ENCODE results near the gene PTCH1. TPM values are rescaled to one million over a fixed set of nuclear protein-coding genes. Genes with fewer than 3 reads are reported as not detected.

Gene PTCH1
- total and polyA plus RNA-seq, 7 experiments from 2014 or later: 5.7 to 28.9 (median 21.2) TPM

DNA sequence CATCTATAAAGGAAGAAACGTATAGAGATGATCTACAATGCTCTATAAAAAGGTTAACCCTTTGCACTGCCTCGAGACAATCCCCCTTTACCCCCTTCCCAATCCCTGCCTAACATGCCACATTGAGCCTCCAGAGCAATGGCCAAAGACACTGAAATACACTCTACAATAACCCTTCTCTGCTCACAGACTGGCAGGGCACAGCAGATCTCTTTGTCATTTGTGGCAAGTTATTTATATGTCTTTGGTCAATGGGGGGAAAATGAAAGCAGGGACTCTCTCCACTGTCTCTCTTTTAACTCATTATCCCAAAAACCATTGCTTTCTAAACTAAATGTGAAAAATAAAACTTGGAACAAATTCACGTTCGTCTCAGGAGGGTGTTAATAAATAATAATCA lies 51.7 kb downstream of the PTCH1 start:
- no peak overlapping the region for H3K27ac ChIP-seq (ENCODE audit: low read depth, low read length)
- ChIA-PET POLR2A (no interaction called here), CTCF (no interaction called here)
- Mint-ChIP-seq H3K27ac (no peak overlapping the region), H3K36me3 (peaks cover 10 to 41% (median 33%) of the 10 kb centered on the region in 5 donors), H3K4me1 (peaks cover 22 to 50% (median 40%) of the 10 kb centered on the region in 7 donors), H3K9me3 (peaks cover 0 to 2% (median 0%) of the 10 kb centered on the region in 11 donors), H3K4me3 (no peak overlapping the region), H3K27me3 (peaks cover 0 to 43% (median 0%) of the 10 kb centered on the region in 5 donors)
- H3K36me3 ChIP-seq (ENCODE audit: control insufficient read depth in 2 of 3, insufficient read depth in 3 of 3, low read length in 3 of 3): peaks cover 0 to 15% (median 12%) of the 10 kb centered on the region in 3 experiments
- no peaks in the 10 kb centered on the region for H3K9me3 ChIP-seq (ENCODE audit: control insufficient read depth in 2 of 3, low read length in 3 of 3)
- no peaks in the 10 kb centered on the region for H3K27me3 ChIP-seq (ENCODE audit: control insufficient read depth in 2 of 2, insufficient read depth in 2 of 2, low read length in 2 of 2)
- intact Hi-C loops (cut with micrococcal nuclease): no loop called here
- DNase-seq (no peak), ATAC-seq (no peak)
- H3K4me3 ChIP-seq (ENCODE audit: low read length): no peak overlapping the region
- peaks cover 24 to 26% of the 10 kb centered on the region in 2 donors for H3K4me1 ChIP-seq (ENCODE audit: control insufficient read depth in 2 of 2, insufficient read depth in 2 of 2, low read length in 2 of 2)

DNA sequence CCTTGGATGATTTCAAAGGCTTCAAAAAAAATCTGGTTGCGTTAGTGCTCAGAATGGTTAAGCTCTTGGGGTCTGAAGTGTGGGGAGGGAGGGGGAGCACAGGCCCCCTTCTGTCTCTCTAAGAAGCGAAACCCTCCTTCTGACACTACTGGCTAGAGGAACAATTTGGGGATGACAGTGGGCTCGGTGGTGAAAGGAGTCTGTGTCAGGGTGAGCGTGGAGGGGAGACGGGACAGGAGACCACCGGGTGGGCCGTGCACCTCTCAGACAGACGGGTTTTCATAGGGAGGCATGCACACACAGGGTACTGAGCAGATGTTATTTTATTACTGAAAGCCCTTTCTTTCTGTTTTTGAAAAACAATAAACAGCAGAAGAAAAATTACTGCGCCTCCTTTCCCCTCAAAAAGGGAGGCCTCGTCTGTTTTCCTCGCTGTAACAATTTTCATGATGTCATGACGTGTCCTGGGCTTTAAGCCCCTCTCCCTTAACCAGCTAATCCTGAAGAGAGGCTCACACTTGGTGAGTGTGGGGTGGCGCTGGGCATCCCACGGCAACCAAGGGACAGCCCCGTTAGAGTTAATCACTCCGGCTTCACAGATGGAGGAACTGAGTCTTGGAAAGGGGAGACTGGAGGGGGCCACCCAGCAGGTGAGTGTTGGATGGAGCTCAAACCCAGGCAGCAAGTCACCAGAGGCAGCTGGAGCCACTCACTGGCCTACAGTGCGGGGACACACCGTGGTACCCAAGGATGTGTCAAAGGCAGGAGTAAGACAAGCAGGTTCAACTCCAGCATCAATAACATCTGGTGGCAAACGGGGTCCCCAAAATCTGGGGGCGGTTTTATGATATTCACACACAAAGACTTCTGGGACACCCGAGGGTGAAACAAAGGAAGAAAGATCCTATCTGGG lies 53.4 kb downstream of the PTCH1 start:
- peak in 1 of 9 donors; percentile 7 for DNase-seq
- Histone ChIP-seq H3K36me3 (ENCODE audit: control insufficient read depth in 2 of 3, insufficient read depth in 3 of 3, low read length in 3 of 3) (peaks cover 0 to 18% (median 5%) of the 10 kb centered on the region in 3 experiments), H3K4me3 (ENCODE audit: low read length) (peak overlapping the region; percentile 45), H3K9me3 (ENCODE audit: control insufficient read depth in 2 of 3, low read length in 3 of 3) (no peaks in the 10 kb centered on the region), H3K4me1 (ENCODE audit: control insufficient read depth in 2 of 2, insufficient read depth in 2 of 2, low read length in 2 of 2) (peaks cover 24 to 26% of the 10 kb centered on the region in 2 donors), H3K27ac (ENCODE audit: low read depth, low read length) (no peak overlapping the region), H3K27me3 (ENCODE audit: control insufficient read depth in 2 of 2, insufficient read depth in 2 of 2, low read length in 2 of 2) (no peaks in the 10 kb centered on the region)
- peaks cover 0 to 53% (median 0%) of the 10 kb centered on the region in 5 donors for H3K27me3 Mint-ChIP-seq
- ChIA-PET CTCF (interaction anchor here (1.2 kb wide), 1 partner anchor 13 kb away, joined by 3 read pairs; no protein-coding TSS in a partner anchor), POLR2A (interaction anchor here (0.9 to 1.2 kb wide), 4 partner anchors 31 to 47 kb away, joined by 3 to 4 read pairs (median 3); no protein-coding TSS in a partner anchor)
- H3K9me3 Mint-ChIP-seq: peaks cover 0 to 2% (median 0%) of the 10 kb centered on the region in 11 donors
- H3K4me1 Mint-ChIP-seq: peaks cover 22 to 53% (median 44%) of the 10 kb centered on the region in 7 donors
- H3K36me3 Mint-ChIP-seq: peaks cover 12 to 38% (median 32%) of the 10 kb centered on the region in 5 donors
- peak overlapping the region in 7 of 9 donors; percentile 22 to 92 (median 57) for H3K27ac Mint-ChIP-seq
- ATAC-seq: no peak
- H3K4me3 Mint-ChIP-seq: peak overlapping the region; percentile 74 to 91 (median 85)
- intact Hi-C loops (cut with micrococcal nuclease): loop anchor here in 1 of 2 donors (2.0 kb wide), 1 partner anchor 37 kb away; no protein-coding TSS in a partner anchor

DNA sequence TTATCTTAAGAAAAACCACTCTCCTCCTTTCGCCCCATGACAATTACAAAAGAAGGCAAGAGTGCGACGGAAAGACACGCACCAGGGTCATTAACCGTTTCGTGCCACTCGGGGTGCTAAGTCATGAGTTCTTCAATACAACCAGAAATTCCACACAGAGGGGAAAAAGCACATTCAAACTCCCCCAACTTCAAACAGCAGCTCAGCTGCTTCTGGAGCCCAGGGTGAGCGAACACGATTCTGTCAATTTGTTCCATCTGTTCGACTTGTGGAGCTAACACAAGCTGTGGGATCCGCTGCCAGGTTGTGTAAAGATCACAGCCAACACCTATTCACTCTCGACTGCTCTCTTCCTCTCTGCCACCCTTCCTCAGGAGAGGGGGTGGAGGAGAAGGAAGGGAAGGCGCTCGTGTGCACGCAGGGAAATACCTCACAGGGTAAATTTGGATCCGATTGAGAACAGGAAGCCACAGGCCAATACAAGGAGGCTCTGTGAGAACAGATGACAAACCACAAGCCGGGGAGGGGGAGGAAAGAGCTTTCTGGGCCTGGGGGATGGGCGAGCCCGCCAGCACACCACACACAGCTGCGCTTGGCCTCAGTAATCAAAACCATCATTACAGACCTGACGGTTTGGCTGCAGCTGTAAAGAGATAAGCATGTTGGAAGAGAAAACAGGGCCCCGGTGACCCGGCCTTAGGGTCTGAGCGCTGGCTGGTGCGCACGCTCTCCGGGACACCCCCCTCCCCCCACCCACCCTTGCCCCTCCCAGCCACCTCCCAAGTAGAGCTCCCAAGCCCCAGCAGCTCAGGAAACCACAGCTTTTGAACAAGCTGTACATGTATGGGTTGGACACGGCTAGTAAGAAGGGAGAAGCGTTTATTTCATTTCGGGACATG lies 54.3 kb downstream of the PTCH1 start:
- peak; percentile 47 to 91 (median 86) for DNase-seq
- peak; percentile 98 for ATAC-seq
- peaks cover 24 to 26% of the 10 kb centered on the region in 2 donors for H3K4me1 ChIP-seq (ENCODE audit: control insufficient read depth in 2 of 2, insufficient read depth in 2 of 2, low read length in 2 of 2)
- peaks cover 0 to 59% (median 0%) of the 10 kb centered on the region in 5 donors for H3K27me3 Mint-ChIP-seq
- H3K4me3 Mint-ChIP-seq: peak overlapping the region; percentile 80 to 91 (median 85)
- ChIA-PET CTCF (no interaction called here), POLR2A (interaction anchor here (0.5 to 1.2 kb wide), 6 partner anchors 32 to 425 kb away, joined by 3 to 4 read pairs (median 3); no protein-coding TSS in a partner anchor)
- intact Hi-C loops (cut with micrococcal nuclease): loop anchor here (1.0 to 2.0 kb wide), 4 partner anchors 32 to 262 kb away; no protein-coding TSS in a partner anchor
- peaks cover 12 to 43% (median 40%) of the 10 kb centered on the region in 5 donors for H3K36me3 Mint-ChIP-seq
- peak overlapping the region; percentile 45 for H3K4me3 ChIP-seq (ENCODE audit: low read length)
- H3K9me3 Mint-ChIP-seq: peaks cover 0 to 2% (median 0%) of the 10 kb centered on the region in 11 donors
- no peaks in the 10 kb centered on the region for H3K9me3 ChIP-seq (ENCODE audit: control insufficient read depth in 2 of 3, low read length in 3 of 3)
- peaks cover 22 to 53% (median 44%) of the 10 kb centered on the region in 7 donors for H3K4me1 Mint-ChIP-seq
- H3K27ac ChIP-seq (ENCODE audit: low read depth, low read length): no peak overlapping the region
- H3K27me3 ChIP-seq (ENCODE audit: control insufficient read depth in 2 of 2, insufficient read depth in 2 of 2, low read length in 2 of 2): no peaks in the 10 kb centered on the region
- H3K36me3 ChIP-seq (ENCODE audit: control insufficient read depth in 2 of 3, insufficient read depth in 3 of 3, low read length in 3 of 3): peaks cover 0 to 26% (median 0%) of the 10 kb centered on the region in 3 experiments
- peak overlapping the region; percentile 25 to 92 (median 76) for H3K27ac Mint-ChIP-seq

DNA sequence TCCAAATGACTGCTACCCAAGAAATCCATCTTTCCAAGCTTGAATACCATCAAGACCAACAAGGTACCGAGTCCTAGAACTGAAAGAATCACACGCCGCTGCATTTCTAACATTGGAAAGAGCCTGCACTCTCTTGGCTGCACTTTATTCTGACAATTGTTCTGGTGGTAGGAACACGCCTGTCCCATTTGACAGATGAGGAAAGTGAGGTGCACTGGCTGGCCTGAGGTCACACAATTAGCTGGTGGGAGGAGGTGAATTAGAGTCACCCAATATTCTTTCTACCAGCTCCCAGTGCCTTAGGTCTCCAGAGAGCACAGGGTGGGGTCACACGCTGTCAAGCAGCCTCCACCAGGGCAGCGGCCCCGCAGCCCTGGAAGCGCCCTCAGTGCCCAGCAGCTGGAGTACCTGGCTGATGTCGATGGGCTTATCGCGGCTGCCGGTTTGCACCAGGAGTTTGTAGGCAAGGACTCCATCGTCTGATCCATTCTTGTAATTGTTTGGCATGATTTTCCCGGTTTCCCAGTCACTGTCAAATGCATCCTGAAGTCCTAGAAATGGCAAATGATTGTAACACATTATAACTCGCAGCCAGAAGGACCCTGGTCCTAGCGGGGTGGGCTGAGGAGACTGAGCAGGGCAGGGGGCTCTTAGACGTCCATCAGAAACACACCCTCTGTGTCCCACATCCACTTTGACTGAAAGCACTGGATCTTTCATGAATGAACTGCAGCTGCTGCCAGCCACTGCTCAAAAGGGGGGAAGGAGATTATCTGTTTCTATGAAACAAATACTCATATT lies 55.1 kb downstream of the PTCH1 start:
- DNase-seq: no peak
- H3K27me3 ChIP-seq (ENCODE audit: control insufficient read depth in 2 of 2, insufficient read depth in 2 of 2, low read length in 2 of 2): no peaks in the 10 kb centered on the region
- peaks cover 0 to 23% (median 0%) of the 10 kb centered on the region in 3 experiments for H3K36me3 ChIP-seq (ENCODE audit: control insufficient read depth in 2 of 3, insufficient read depth in 3 of 3, low read length in 3 of 3)
- H3K9me3 ChIP-seq (ENCODE audit: control insufficient read depth in 2 of 3, low read length in 3 of 3): no peaks in the 10 kb centered on the region
- ChIA-PET CTCF (interaction anchor here (0.8 kb wide), 1 partner anchor 10 kb away, joined by 3 read pairs; no protein-coding TSS in a partner anchor), POLR2A (interaction anchor here (0.6 to 1.2 kb wide), 3 partner anchors 18 to 43 kb away, joined by 3 to 5 read pairs (median 5); no protein-coding TSS in a partner anchor)
- Mint-ChIP-seq H3K27ac (peak overlapping the region in 5 of 9 donors; percentile 64 to 92 (median 79)), H3K4me3 (peak overlapping the region; percentile 80 to 91 (median 85)), H3K4me1 (peaks cover 22 to 53% (median 44%) of the 10 kb centered on the region in 7 donors), H3K9me3 (no peaks in the 10 kb centered on the region), H3K27me3 (peaks cover 0 to 65% (median 0%) of the 10 kb centered on the region in 5 donors), H3K36me3 (peaks cover 7 to 44% (median 41%) of the 10 kb centered on the region in 5 donors)
- no peak overlapping the region for H3K27ac ChIP-seq (ENCODE audit: low read depth, low read length)
- intact Hi-C loops (cut with micrococcal nuclease): loop anchor here (1.0 to 2.0 kb wide), 4 partner anchors 33 to 263 kb away; no protein-coding TSS in a partner anchor
- peak overlapping the region; percentile 45 for H3K4me3 ChIP-seq (ENCODE audit: low read length)
- ATAC-seq: no peak
- H3K4me1 ChIP-seq (ENCODE audit: control insufficient read depth in 2 of 2, insufficient read depth in 2 of 2, low read length in 2 of 2): peaks cover 24 to 26% of the 10 kb centered on the region in 2 donors

DNA sequence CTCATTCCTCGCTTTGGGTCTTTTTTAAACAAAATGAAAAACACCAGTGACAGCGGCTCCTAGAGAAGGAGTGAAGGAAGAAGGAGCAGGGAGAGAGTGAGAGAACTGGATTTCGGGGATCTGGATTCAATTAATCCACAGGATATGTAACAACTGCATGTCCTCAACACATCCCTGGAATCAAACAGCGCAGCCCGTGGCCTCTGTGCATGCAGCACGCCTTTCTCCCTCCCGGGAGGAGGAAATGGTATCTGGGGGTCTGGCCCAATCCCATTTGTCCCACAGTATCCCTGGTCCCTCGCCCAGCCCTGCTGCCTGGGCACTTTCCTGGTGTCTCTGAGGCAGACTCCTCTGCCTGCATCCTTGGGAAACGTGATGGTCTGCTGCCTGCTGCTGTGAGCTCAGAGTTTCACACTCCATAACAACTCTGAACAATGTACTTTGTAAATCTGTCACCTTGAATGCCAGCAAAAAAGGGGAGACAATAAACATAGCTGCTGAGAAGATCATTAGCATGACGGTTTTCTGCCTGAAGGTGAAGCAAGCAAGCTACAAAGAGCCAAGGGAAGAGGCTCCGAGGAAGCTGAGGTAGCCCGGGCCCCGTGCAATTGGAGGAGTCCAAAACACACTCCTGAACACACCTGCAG lies 56.1 kb downstream of the PTCH1 start:
- Mint-ChIP-seq H3K27ac (no peak overlapping the region), H3K4me1 (peaks cover 22 to 53% (median 44%) of the 10 kb centered on the region in 7 donors), H3K4me3 (peak overlapping the region in 4 of 10 donors; percentile 14 to 88 (median 24)), H3K27me3 (peaks cover 0 to 65% (median 0%) of the 10 kb centered on the region in 5 donors), H3K9me3 (no peaks in the 10 kb centered on the region), H3K36me3 (peaks cover 6 to 48% (median 45%) of the 10 kb centered on the region in 5 donors)
- intact Hi-C loops (cut with micrococcal nuclease): no loop called here
- ChIA-PET CTCF (interaction anchor here (0.8 kb wide), 1 partner anchor 9 kb away, joined by 3 read pairs; no protein-coding TSS in a partner anchor), POLR2A (interaction anchor here (0.6 to 1.2 kb wide), 2 partner anchors 17 to 26 kb away, joined by 5 read pairs; no protein-coding TSS in a partner anchor)
- Histone ChIP-seq H3K4me1 (ENCODE audit: control insufficient read depth in 2 of 2, insufficient read depth in 2 of 2, low read length in 2 of 2) (peaks cover 24 to 26% of the 10 kb centered on the region in 2 donors), H3K27me3 (ENCODE audit: control insufficient read depth in 2 of 2, insufficient read depth in 2 of 2, low read length in 2 of 2) (no peaks in the 10 kb centered on the region), H3K36me3 (ENCODE audit: control insufficient read depth in 2 of 3, insufficient read depth in 3 of 3, low read length in 3 of 3) (peaks cover 0 to 22% (median 0%) of the 10 kb centered on the region in 3 experiments), H3K9me3 (ENCODE audit: control insufficient read depth in 2 of 3, low read length in 3 of 3) (no peaks in the 10 kb centered on the region), H3K27ac (ENCODE audit: low read depth, low read length) (no peak overlapping the region), H3K4me3 (ENCODE audit: low read length) (no peak overlapping the region)
- ATAC-seq (no peak), DNase-seq (no peak)
